Activated naive CD4-positive, alpha-beta T cell treated with anti-CD3 and anti-CD28 coated beads, Interleukin-2, amount 50 U/mL, for 16 hours (primary cell): ENCODE results near the gene TBC1D9B.

Experiments used
- DNase-seq: peaks from one replicate; pipeline ENCODE4 v3.0.0-alpha.2; 2020

TBC1D9B gene

DNA sequence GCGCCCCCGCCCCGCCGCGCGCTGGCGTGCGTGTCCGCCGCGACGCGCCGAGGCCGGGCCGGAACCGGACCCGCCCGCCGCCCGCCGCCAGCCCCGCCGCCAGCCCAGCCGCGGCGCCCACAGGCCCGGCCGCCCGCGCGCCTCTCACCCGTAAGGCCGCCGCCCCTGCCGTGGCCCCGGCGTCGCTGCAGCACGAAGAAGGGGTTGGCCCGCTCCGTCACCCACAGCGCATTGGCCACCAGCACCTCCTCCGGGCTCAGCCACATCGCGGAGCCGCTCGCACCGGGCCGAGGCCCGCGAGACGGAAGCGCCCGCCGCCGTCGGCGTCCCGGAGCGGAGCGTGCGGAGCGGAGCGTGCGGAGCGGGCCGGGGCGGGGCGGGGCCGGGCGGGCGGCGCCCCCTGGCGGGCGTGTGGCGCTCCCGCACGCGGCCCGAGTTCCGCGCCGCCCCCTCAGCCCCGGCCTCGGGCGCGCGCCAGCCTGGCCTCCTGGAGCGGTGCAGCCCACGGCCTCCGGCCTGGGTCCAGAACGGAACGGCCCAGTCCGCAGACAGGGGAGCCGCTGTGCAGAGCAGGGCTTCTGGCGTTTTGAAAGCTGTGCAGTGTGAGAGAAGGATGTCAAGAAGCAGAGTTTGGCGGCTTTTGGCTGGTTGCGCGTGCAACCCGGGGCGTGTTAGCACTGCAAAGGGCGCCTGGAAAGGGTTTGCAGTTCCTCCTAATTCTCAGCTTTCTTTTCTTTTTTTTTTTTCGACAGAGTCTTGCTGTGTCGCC, at the start of gene TBC1D9B:
Gene TBC1D9B, minus strand, starts transcription at position 342 of the 769 bp plus-strand sequence. Its CDS starts 76 bp downstream, at position 266.
- DNase-seq: peak; percentile 74

DNA sequence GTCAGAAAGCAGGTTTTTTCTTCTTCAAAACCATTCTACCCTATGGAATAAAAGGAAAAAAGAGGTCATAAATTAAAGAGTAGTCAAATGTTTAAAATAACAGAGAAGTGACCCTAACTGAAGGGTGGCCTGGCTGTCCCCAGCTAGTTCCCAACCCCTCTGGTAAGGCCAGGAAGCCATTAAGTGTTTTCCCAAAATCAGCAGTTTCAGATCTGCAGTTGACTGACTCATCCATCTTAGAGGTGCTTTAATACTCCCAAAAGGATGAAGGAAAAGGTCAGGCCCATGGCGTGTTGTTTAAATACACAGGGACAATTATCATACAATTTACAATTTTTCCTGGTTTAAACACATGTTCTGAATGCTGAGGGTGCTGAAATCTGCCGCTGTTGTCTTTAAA, 47.9 kb upstream of the TBC1D9B start:
- no peak for DNase-seq

DNA sequence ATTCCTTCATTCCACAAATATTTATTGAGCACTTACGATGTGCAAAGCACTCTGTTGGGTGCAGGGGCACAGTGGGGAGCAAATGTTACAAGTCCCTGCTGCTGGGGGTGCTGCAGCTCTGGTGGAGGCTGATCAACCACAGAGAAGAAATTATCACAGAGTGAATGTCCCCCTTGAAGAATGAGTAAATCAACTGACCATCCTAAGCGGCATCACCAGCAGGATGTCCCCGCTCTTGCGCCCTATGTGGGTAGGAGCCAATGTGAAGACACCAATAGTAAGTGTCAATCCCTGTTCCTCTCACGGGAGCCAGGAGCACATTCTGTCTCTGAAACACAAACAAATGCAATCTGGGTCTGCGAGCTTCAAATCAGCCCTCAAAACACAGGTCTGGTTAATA, 47.4 kb upstream of the TBC1D9B start:
- DNase-seq: no peak

DNA sequence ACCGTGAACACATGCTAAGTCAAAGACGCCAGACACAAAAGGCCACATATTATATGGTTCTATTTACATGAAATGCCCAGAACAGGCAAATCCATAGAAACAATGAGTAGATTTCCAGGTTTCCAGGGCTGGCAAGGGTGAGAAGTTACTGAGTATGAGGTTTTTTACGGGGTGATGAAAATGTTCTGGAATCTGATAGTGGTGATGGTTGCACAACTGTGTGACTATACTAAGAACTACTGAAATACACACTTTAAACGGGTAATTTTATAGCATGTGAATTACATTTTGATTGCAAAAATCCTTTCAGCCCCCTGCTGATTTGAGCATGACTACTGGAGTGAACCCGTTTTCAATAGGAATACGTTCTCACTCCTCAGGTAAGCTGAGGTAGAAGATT, 46.7 kb upstream of the TBC1D9B start:
- DNase-seq: no peak

DNA sequence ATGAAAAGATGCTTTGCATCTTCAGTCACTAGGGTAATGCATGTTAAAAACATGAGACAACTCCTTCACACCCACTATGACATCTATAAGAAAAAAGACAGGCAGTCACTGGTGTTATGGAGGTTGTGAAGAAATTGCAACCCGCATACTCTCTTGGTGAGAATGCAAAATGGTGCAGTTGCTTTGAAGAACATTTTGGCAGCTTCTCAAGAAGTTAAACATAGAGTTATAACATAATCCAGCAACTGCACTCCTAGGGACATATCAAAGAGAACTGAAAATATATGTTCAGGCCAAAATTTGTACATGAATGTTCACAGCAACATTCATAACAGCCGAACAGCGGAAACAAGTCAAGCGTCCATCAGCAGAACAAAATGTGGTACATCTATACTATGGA, 46.3 kb upstream of the TBC1D9B start:
- DNase-seq: no peak

DNA sequence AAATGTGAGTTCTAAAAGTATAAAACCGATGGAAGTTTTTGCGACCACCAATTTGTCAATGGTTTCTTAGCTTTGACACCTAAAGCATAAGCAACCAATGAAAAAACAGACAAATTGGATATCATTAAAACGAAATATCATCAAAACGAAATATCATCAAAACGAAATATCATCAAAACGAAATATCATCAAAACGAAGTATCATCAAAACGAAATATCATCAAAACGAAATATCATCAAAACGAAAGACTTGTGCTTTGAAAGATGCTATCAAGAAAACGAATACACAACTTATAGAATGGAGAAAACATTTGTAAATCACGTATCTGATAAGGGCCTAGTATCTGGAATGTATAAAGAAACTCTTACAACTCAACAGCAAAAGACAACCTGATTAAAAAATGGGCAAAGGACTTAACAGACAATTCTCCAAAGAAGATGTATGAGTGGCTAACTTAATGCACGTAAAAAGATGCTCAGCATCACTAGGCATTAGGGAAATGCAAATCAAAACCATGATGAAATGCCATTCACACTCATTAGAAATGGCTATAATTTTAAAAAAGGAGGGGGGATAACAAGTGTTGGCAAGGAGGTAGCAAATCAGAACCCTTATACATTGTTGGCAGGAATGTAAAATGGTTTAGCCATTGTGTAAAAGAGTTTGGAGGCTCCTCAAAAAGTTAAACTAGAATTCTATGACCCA, 29.4 kb upstream of the TBC1D9B start:
- DNase-seq: no peak

DNA sequence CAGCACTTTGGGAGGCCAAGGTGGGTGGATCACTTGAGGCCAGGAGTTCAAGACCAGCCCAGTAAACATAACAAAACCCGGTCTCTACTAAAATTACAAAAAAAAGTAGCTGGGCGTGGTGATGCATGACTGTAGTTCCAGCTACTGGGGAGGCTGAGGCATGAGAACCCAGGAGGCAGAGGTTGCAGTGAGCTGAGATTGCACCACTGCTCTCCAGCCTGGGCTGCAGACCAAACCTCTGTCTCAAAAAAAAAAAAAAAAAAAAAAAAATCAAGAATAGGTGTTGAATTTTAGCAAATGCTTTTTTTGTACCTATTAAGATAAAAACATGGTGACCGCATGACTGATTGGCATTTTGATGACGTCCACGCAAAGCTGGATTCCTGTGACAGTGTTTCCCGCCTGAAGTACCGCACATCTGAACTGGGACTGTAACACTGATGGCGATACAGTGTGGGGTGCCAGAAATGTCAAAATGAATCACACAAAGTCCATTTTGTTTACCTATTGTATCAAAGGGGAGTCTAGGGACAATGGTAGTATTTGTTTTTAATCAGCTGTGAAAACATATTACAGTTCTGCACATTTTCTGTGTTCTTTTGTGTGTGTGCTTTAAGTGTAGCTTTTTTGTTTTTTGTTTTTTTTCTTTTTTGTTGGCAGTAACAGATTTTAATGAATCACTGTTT, 23.2 kb upstream of the TBC1D9B start:
- DNase-seq: no peak

DNA sequence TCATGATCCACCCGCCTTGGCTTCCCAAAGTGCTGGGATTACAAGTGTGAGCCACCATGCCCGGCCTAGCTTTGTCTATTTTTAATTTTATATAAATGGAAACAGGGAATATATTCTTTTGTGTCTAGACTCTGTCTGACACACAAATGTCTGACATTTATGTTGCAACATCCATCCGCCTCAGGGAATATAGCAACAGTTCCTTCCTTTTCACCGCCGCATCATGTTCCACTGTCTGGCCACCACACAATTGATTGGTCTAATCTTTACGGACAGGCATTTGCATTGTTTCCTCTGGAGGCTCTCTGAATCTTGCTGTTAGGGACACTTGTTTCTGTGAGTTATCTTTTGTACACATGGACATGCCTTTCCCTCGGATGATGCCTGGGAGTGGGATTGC, 20.1 kb upstream of the TBC1D9B start:
- DNase-seq: no peak

DNA sequence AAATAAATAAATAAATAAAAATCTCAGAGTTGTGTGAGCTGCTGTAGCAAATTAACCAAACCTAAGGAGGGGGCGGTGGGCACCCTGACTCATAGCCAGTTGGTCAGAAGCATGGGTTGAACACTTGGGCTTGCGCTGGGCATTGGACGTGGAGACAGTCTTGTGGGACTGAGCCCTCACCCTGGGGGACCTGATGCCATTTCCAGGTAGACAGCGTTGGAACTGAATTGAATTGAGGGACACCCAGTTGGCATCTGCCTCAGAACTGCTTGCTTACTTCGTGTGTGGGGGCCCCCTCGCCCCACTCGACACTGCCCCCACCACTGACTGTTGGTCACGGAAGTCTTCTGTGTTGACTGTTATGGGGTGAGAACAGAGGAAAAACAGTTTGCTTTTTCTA, 19.0 kb upstream of the TBC1D9B start:
- no peak for DNase-seq

DNA sequence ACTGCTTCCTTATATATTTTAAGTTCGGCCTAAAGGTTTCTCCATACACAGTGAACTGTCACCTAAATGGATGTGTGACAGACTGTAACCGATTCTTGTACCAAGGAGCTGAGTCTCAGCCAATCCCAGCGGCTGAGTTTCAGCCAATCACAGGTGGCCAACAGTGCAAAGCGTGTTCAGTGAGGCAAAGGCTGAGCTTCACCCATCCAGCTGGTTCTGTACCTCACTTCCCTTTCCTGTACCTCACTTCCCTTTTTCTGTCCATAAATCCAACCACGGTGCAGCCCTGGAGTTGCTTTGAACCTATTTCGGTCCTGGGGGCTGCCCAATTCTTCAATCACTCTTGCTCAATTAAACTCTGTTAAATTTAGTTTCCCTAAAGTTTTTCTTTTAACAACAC, 15.7 kb upstream of the TBC1D9B start:
- no peak for DNase-seq

DNA sequence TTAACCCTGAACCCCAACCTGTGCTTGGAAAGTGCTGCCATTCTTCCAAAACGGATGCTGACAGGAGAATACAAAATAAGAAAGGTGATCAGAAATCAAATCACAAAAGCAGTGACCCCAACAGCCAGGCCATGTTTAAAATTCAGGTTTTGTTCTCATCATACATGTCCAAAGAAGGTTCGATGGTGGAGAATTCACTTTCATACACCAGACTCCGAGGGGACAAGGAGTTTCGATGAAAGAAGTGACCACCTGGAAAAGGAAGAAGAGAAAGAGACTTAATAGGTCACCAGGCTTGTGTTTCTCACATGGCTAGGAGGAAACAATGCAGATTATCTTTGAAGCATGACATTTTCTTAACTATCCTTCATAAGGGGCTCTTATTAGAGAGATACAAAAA, 12.5 kb upstream of the TBC1D9B start:
- no peak for DNase-seq

DNA sequence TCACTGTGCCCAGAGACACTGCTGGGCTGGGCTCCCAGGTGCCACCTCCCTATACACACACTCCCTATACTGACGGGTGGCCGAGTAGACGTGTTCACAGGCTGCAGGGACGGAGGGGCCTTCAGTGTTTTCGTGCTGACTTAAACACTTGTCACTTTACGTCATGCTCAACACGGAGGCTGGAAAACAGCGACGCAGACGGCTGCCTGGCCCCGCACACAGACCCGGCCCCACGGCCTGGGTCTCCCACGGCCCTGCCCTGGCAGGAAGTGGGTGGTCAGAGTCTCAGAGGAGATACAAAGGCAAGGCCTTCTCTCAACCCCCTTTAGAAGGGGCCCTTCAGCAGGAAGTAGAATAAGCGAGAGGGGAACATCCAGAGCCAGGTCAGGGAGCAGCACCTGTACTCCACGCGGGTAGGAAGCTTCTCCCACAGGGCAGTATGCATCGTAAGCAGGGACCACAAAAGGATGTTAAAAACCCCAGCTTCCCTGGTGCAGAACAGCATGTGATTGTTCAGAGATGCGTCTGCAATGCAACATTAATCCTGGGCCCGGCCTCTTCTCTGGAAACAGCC, 11.9 kb upstream of the TBC1D9B start:
- DNase-seq: no peak

DNA sequence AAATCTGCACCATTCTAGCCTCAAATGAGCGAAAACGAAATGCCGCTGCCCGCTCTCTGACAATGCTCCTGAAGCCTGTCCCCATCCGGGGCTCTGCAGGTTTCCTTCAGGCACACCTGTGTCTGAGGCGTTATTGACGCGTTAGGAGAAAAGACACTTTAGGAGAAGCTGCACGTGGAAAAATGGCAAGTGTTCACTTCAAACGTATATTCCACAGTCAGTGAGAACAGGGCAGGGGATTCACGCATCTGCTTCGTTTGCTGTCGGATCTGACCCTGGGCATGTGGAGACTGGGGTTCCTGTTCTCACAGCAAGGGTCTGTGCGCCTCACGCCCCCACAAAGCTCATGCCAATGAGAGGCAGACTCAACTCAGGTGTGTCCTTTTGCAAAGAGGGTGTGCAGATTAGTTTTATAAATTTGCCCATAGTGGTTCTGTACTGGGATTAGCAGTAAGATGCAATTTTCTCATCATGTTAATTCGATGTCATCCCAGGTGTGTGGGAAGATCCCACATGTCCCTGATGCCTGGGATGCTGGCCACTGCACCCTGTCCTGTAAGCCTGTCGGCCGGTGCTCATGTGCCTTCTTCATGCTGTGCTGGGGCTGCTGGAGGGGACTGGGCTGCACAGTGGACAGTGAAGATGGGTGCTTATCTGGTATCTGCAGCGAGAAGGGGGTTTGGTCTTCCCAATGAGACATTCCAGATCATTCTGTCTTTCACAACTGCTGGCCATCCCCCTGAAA, 11.2 kb upstream of the TBC1D9B start:
- no peak for DNase-seq

DNA sequence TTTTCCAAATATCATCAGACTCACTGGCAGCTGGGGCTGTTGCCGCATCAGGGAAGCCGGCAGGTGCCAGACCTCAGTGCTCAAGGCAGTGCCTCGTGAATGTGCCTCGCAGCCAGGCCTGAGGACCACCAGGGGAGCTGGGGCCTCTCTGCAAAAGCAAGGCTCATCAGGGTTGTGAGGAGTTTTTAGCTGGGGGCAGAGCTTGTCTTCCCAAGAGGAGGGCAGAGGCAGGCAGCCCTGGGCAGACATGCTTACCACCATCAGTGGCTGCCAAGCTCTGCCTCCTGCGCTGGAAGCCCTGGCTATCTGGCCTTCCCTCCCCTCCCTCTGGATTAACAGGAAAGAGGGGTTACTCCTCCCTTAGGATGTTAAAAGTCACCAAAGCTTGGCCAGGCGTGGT, 8.8 kb upstream of the TBC1D9B start:
- DNase-seq: no peak

DNA sequence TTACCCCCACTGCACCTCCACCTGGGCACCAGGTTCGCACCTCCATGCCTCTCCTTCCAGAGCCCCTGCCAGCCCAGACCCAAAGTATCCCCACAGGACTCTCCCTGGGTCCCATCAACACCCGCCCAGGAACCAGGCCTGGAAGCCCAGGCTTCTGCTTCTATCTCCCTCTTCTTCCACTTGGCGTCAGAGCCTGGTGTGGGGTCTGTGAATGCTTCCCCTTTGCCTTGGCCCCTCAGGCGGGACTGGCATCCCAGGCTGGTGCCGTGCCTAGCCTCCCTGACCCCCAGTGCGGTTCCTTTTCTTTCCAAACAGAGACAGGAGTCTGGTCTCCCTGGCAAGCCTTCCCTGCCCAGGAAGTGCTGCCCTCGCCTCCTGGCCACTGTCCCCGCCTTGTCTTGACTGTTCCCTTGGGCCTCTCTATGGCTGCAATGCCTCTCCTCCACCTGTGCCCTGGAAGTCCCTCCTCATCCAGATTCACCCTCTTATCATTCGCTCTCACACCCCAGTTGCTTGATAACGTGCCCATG, 7.8 kb upstream of the TBC1D9B start:
- DNase-seq: no peak

DNA sequence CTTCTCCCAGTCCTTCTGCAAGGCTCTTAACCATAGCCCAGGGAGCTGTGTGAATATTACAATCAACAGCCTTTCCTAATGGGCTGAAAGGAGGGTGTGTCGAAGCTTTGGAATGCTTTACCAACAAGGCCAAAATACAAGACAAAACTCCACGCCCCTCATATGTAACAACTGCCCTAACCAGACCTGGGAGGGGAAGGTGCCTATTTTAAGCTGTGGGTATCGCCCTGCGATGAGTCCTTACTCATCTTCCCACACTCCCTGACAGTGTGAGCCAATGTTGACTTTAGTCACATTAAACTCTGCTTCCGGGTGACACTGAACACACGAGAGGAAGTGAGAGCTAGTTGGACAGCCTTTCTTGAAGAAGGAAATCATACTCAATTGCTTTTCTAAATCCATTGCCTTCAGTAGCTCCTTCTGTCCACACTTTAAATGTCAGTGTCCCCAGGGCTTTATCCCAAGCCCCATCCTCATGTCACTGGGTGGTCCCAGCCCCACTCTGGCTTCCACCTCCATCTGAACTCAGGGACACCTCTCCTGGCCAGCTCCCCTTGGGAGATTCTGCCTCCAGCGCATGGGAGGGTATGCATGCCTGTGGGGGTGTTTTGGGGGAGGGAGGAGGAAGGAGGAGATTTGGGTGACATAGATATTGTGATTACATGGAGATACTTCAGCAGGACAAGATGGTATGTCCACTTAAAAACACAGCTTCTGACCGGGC, 6.5 kb upstream of the TBC1D9B start:
- DNase-seq: no peak

DNA sequence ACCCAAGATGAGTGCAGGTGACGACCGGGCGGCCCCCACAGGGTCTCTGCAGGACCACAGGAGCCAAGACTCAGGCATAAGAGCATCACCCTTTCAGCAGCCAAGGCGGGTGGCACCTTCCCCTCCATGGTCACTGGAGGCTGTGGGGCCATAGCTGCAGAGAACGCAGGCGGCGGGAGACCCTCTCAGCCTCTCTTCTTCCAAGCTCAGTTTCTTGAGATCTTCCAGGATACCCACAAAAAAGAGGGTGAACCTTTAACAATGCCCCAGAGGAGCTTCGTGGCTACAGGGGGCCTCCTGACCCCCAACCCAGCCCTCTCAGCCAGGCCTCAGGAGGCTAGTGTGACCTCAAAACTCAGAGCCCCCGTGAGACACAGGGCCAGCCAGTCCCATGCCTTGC, 5.8 kb upstream of the TBC1D9B start:
- no peak for DNase-seq

DNA sequence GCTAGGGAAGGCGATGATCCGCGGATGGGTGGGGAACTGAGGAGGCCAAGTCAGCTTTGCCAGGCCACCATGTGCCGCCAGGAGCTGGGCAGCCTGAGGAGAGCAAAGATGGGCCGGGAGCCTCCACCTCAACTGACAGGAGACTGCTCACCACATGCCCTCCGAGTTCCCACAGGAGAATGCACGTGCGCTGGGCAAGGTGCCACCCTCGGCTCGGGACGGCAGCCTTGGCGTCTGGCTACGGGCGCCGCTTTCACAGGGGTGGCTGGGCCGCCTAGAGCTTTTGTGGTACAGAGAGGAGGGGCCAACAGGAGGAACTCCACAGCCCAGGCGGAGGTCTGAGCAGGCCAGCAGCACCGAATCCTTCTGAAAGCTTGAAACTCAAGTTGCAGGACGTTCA, 5.3 kb upstream of the TBC1D9B start:
- DNase-seq: no peak

DNA sequence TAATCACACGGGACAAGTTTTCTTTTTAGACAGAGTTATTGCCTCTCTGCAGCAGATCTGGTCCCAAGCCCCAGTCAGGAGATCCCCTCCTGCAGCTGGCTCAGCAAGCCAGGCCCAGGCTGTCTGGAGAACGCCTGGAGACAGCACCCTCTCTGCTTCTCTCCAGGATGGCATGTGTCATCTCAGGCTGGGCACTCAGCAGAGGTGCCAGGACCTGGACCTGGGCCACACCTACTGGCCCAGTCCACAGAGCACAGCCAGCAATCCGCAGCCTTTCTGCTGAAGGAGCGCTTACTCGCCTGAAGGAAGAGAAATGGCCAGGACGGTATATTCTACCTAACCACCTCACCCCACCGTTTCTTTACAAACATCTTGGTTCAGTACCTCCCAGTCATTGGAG, 4.7 kb upstream of the TBC1D9B start:
- DNase-seq: no peak

DNA sequence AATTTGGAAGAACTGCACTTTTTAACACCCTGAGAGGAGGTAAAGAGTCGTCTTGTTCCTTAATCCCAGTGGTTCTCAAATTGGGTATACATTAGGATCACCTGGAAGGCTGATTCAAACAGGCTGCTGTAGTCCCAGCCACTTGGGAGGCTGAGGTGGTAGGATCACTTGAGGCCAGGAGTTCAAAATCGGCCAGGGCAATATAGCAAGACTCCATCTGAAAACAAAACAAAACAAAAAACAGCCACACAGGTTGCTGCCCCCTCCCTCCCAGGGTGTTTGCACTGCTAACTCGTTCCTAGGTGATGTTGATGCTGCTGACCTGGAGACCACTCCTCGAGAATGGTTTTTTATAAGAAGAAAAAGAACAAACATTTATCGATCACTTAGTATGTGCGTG, 1.5 kb upstream of the TBC1D9B start:
- no peak for DNase-seq

DNA sequence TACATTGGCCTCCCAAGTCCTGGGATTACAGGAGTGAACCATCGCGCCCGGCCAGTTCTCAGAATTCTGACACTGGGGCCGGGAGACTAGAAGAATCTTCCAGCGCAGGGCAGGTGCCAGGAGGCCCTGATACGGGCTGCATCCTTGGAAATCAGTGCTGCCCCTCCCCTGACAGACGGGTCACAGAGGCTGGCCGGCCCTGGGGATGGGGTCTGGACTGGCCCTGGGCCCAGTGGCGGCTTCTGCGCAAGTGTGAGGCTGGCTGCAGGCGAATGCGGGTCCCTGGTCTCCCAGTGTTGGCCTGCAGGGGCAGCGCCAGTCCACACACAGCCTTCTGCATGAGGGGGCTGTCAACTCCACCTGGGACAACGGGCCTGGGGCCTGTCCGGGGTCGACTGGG, 831 bp upstream of the TBC1D9B start:
- DNase-seq: no peak
